GM19397 (cell line): ENCODE measurements around the gene ASB17.
"Not testable (repeated sequence)": the region's sequence is repeated elsewhere in the genome, so short reads cannot be mapped to it uniquely, and the experiment has no call there.

Experiments
- ATAC-seq: cut with Tn5 transposase; IDR thresholded peaks from one replicate; pipeline ENCODE4 v1.9.1; 2021; ENCODE audit warnings: mild to moderate bottlenecking, moderate library complexity; ENCODE audit not compliant: unreplicated experiment

The ASB17 gene

GRCh38 chr1:75932304-75932703, at the start of gene ASB17:
TSS of gene ASB17 (minus strand) at chr1:75932404. CDS start at chr1:75932291, 113 bp downstream.
- no peak for ATAC-seq

GRCh38 chr1:75980972-75981897, 49.0 kb upstream of the ASB17 start:
- peak; percentile 59 for ATAC-seq

- ATAC-seq = no peak
Observed at GRCh38 chr1:75970631-75971030, 38.4 kb upstream of the ASB17 start.

- ATAC-seq = no peak
Observed at GRCh38 chr1:75969550-75969949, 37.3 kb upstream of the ASB17 start.

GRCh38 chr1:75967719-75968118, 35.5 kb upstream of the ASB17 start:
- no peak for ATAC-seq

GRCh38 chr1:75964760-75965408, 32.7 kb upstream of the ASB17 start:
- no peak for ATAC-seq

- ATAC-seq = not testable (repeated sequence)
Observed at GRCh38 chr1:75964110-75964759, 32.0 kb upstream of the ASB17 start.

- ATAC-seq = no peak
Observed at GRCh38 chr1:75954586-75954985, 22.4 kb upstream of the ASB17 start.

GRCh38 chr1:75953461-75953860, 21.3 kb upstream of the ASB17 start:
- ATAC-seq = no peak

GRCh38 chr1:75952016-75952415, 19.8 kb upstream of the ASB17 start:
- ATAC-seq = no peak

- no peak for ATAC-seq
Observed at GRCh38 chr1:75950176-75950575, 18.0 kb upstream of the ASB17 start.

- not testable (repeated sequence) for ATAC-seq
Observed at GRCh38 chr1:75943037-75943436, 10.8 kb upstream of the ASB17 start.

GRCh38 chr1:75937034-75937433, 4.8 kb upstream of the ASB17 start:
- ATAC-seq = no peak

- no peak for ATAC-seq
Observed at GRCh38 chr1:75922698-75923097, 9.5 kb downstream of the ASB17 start.

- no peak for ATAC-seq
Observed at GRCh38 chr1:75916834-75917233, 15.4 kb downstream of the ASB17 start.

- ATAC-seq = peak; percentile 69
Observed at GRCh38 chr1:75908717-75909152, 23.5 kb downstream of the ASB17 start.

- no peak for ATAC-seq
Observed at GRCh38 chr1:75901371-75901770, 30.8 kb downstream of the ASB17 start.

GRCh38 chr1:75884437-75884836, 47.8 kb downstream of the ASB17 start:
- ATAC-seq = no peak

- no peak for ATAC-seq
Observed at GRCh38 chr1:75879985-75880384, 52.2 kb downstream of the ASB17 start.

- no peak for ATAC-seq
Observed at GRCh38 chr1:75870951-75871350, 61.3 kb downstream of the ASB17 start.
